IPS DF 4.7 (cell line): ENCODE measurements around the gene RCAN3.
"Not testable (repeated sequence)": the region's sequence is repeated elsewhere in the genome, so short reads cannot be mapped to it uniquely, and the experiment has no call there.

Experiments
- DNase-seq: peaks from one replicate; pipeline ENCODE4 v3.0.0-alpha.2; 2013; ENCODE audit warnings: low spot score; ENCODE audit errors: extremely low read depth

The RCAN3 gene

DNA sequence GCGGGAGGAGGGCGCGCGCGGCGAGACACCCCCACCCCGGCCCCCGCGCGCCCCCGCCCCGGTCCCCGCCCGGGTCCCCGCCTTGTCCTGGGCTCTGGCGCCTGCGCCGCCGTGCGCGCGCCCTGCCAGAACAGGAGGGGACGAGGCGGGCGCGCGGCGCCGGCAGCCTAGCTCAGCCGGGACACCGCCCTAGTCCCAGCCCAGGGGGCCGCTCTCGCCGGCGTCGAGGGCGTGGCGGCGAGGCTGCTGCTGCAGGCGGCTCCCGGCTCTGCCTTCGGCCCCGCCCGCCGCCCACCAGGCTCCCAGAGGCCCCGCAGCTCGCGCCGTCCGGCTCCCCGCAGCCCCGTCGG lies at the start of gene RCAN3:
Gene RCAN3 (plus strand): TSS at position 128 of the 350 bp plus-strand sequence. CDS start 11,537 bp downstream, outside the sequence.
- no peak for DNase-seq

DNA sequence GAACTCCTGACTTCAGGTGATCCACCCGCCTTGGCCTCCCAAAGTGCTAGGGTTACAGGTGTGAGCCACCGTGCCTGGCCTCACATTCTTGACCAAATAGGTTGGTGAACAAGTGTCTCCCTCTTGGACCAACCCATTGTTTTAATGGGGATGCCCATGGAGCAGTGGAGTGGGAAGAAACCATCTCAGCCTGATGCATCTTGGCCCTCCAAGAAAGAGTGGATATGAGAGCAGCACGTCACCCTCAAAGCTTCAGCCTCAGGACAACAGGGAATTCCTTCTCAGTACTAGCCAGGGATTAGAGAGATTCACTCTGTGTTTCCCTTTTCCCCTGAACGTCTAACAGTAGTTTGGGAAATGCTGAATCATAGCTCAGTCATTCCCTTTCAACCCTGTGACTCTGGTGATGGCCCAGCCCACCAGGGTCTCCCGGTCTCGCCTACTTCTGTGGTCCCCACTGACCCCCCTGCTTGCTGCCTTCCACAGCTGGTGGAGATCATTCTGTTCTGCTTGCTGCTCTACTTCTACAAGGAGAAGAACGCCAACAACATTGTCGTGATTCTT lies 49.6 kb upstream of the RCAN3 start:
- DNase-seq, result no peak

DNA sequence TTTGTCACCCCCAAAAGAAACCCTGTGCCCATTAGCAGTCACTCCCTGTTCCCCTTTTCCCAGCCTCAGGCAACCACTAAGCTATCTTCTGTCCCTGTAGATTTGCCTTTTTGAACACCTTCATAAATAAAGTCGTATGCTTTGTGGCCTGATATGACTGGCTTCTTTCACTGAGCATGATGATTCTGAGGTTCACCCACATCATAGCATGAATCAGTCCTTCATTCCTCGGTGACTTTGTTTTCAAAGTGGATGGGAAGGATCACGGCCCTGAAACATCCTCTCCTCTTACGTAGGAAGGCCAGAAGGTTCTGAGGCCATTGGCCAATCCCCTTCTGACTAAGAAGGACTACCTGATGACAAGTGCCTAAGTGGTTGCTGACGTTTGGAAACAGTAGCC lies 48.0 kb upstream of the RCAN3 start:
- DNase-seq, result no peak

DNA sequence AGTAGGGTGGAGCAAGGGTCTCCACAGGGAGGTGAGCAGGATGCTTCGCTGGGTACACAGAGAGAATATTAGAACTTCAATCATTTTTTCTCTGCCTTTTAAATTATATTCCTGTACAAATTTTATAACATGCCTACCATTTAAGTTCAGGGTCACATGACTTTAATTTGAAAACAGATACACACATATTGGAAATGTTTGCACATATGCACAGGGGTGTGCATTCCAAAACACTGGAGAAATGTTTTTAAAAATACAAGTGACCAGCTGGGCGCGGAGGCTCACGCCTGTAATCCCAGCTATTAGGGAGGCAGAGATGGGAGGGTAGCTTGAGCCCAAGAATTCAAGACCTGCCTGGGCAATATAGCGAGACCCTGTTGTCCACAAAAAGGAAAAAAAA lies 47.4 kb upstream of the RCAN3 start:
- no peak for DNase-seq

DNA sequence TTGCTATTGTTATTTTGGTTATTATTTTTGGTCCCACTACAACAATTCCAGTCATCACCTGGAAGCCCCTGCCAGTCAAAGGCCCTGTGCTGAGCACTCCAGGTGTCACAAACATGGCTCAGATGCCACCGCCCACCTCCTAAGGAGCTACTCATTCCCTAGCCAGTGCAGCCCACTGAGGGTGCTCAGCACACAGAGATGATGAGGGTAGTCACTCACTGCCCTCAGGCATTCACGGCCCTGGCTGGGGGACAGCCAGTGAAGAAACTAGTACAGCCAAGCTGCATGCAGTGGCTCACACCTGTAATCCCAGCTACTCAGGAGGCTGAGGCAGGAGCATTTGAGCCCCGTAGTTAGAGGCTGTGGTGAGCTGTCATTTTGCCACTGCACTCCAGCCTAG lies 44.8 kb upstream of the RCAN3 start:
- no peak for DNase-seq

- no peak for DNase-seq
Measured at GRCh38 chr1:24459551-24460266, 42.9 kb upstream of the RCAN3 start.

DNA sequence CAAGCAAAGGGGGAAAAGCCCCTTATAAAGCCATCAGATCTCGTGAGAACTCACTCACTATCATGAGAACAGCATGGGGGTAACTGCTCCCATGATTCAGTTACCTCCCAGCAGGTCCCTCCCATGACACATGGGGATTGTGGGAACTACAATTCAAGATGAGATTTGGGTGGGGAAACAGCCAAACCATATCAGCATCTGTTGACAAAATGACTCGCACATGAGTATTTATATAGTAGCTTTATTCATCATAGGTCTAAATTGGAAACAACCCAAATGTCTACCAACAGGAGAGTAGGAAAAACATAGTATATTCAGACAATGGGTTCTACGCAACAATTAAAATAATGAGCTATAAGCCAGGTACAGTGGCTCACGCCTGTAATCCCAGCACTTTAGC lies 40.5 kb upstream of the RCAN3 start:
- not testable (repeated sequence) for DNase-seq

DNA sequence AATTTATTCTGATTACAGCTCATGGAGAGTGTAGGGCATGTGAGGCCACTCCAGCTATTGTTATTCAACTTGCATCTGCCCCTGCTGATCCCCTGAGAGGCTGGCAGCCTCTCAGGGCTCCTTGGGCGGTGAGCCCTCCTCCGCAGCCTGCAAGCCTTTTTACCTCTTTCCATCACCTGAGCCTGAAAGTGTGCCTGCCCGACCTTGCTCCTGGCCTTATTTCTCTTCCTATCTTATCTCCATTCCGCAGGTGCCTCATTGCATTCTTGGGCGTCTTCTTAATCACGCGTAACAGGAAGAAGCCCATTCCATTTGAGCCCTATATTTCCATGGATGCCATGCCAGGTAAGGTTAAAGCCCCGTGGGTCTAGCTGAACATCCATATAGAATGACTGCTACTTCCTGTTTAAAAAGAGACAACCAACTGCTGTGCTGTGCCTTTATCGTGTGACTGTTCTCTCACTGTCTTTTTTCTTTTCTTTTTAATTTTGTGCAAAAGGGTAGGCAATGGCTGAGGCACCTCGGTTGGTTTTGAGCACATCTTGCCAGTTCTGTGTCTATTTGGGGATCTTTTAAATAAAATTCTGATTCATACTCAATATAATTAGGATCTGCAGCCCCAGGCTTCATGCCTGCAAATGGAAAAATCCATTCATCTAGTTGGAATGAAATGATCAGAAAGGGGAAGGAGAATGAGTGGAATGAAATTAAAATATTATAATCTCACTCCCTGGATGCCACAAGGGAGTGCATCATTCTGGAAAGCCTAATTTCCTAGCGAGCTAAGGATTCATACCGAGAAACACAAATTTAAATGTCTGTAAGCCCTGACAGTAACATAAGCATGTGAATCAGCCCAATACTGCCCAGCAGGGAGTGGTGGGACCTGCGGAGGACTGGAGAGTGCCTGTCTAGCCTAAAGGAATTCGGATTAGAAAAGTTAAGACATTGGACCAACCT lies 38.6 kb upstream of the RCAN3 start:
- DNase-seq, result peak; percentile 41

DNA sequence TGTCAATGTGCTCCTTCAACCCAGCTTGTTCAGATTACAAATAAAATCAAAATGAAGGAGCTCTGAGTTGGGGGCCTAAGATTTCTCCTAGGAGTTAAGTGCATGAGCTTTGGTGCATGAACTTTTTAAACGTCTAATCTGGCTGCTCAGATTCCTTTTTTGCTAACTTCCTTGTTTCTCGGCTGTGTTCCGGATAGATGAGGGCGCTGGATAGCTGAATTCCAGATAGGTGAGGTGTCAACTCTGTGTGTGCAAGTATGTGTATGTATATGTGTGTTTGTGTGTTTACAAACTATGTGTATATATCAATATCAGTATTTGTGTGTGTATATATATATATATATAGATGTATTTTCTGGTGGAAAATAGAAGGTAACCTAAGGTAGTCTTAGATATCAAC lies 37.5 kb upstream of the RCAN3 start:
- DNase-seq, result no peak

GRCh38 chr1:24465638-24466037 lies 37.0 kb upstream of the RCAN3 start:
- DNase-seq, result no peak

GRCh38 chr1:24468685-24469316 lies 33.8 kb upstream of the RCAN3 start:
- DNase-seq, result no peak

- no peak for DNase-seq
Measured at GRCh38 chr1:24470592-24470991, 32.0 kb upstream of the RCAN3 start.

DNA sequence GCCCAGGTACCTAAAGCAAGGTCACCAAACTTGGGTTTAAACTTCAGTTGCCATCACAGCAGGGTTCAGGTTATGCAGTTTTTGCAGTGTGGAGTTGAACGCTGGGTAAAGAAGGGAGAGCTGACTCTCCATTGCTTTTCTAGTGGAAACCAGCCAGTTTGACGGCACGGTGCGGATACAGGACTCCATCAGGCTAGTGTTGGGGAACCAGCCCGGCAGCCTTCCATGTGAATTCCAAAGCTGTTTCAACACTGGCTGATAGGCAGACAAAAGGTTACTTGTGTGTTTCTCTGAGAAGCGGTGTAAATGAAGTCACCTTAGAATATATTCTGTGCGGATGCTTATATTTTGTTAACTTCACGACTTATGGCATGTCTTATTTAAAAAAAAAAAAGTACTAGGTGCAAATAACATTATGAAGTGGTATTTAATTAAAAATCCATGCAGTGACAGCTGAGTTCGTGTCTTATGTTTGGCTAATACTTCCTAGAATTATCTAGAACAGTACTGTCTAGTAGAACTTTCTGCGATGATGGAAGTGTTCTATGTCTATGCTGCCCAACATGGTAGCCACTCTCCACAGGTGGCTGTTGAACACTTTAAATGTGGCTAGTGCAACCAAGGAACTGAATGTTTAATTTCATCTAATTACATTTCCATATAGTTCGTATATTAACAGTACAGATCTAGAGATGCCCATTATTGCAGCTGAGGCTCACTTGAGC lies 29.9 kb upstream of the RCAN3 start:
- DNase-seq, result no peak

GRCh38 chr1:24474193-24474592 lies 28.4 kb upstream of the RCAN3 start:
- no peak for DNase-seq

GRCh38 chr1:24475700-24476099 lies 26.9 kb upstream of the RCAN3 start:
- DNase-seq, result no peak

DNA sequence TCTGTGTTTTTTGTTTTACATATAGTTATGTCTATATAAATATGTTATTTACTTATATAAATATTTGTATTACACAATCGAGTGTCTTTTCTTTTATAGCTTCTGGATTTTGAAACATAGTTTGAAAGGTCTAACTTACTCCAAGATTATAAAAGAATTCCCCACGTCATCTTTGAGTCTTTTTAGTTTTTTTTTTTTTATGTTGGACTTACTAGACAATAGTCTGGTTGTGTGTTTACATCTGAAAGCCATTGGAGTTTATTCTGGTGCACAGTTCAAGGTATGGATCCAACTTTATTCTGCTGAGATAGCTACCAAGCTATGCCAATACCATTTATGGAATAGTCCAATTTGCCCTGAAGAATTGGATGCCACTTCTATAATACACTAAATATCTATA lies 26.1 kb upstream of the RCAN3 start:
- no peak for DNase-seq

- DNase-seq, result no peak
Measured at GRCh38 chr1:24477309-24477708, 25.3 kb upstream of the RCAN3 start.

DNA sequence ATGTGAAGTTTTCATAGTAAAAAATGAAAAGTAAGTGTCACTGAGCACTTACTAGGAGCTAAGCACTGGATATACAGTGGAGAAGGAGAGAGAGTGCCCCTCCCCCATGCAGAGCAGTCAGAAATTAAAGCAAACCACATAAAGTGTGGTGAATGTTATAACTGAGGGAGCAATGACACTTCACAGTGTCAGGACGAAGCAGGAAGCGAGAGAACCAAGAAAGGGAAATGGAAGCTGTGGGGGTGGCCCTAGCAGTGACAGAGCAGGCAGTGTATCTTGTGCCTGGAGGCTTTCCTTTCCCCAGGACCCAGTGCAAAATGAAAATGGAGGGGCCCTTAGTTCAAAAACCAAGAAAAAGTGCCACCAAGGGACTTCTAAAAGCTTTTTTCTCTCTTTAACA lies 21.5 kb upstream of the RCAN3 start:
- no peak for DNase-seq

DNA sequence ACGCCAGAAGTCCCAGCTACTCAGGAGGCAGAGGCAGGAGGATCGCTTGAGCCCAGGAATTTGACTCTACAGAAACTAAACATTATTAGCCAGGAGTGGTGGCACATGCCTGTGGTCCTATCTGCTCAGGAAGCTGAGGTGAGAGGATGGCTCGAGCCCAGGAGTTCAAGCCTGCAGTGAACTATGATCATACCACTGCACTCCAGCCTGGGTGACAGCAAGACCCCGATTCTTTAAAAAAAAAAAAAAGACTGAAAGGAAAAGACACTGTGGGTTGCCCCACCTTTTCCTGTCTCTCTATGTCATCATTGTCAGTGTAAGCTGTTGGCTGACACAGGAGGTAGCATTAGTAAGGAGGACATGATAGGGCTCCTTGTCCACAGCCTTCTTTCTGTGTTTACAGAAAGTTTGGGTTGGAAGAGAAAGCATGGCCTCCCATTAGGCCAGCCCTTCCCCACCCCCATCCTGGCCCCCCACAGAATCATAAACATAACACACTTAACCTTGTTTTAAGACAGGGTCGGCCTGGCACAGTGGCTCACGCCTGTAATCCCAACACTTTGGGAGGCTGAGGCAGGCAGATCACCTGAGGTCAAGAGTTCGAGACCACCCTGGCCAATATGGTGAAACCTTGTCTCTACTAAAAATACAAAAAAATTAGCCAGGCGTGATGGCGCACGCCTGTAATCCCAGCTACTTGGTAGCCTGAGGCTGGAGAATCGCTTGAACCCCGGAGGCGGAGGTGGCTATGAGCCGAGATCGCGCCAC lies 20.6 kb upstream of the RCAN3 start:
- no peak for DNase-seq

- DNase-seq, result no peak
Measured at GRCh38 chr1:24483441-24483840, 19.2 kb upstream of the RCAN3 start.
